ENCODE data around the gene RFX1.

GRCh38 chr19:14012378-14012915, 6.3 kb upstream of the RFX1 start:
- no peak for TF ChIP-seq ZNF530 (tag by site-specific recombination; IDR thresholded peaks at IDR 0.05; ENCODE audit: low read depth)
- no peak for TF ChIP-seq ZNF335 (tag by site-specific recombination; conservative IDR thresholded peaks at IDR 0.05)
- no peak for TF ChIP-seq ZNF362 (tag by site-specific recombination; IDR thresholded peaks at IDR 0.05)
- TF ChIP-seq, protein P1, sequence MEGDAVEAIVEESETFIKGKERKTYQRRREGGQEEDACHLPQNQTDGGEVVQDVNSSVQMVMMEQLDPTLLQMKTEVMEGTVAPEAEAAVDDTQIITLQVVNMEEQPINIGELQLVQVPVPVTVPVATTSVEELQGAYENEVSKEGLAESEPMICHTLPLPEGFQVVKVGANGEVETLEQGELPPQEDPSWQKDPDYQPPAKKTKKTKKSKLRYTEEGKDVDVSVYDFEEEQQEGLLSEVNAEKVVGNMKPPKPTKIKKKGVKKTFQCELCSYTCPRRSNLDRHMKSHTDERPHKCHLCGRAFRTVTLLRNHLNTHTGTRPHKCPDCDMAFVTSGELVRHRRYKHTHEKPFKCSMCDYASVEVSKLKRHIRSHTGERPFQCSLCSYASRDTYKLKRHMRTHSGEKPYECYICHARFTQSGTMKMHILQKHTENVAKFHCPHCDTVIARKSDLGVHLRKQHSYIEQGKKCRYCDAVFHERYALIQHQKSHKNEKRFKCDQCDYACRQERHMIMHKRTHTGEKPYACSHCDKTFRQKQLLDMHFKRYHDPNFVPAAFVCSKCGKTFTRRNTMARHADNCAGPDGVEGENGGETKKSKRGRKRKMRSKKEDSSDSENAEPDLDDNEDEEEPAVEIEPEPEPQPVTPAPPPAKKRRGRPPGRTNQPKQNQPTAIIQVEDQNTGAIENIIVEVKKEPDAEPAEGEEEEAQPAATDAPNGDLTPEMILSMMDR (tag by site-specific recombination; IDR thresholded peaks at IDR 0.05): no peak
- no peak for TF ChIP-seq TRIM28 (IDR thresholded peaks at IDR 0.05; ENCODE audit: borderline replicate concordance, low read length)
- no peak for TF ChIP-seq ZNF169 (tag by site-specific recombination; IDR thresholded peaks at IDR 0.05)
- no peak for TF ChIP-seq GLIS1 (tag by site-specific recombination; IDR thresholded peaks at IDR 0.05)
- no peak for TF ChIP-seq ZNF184 (tag by site-specific recombination; IDR thresholded peaks at IDR 0.05)
